Activated CD4-positive, alpha-beta T cell treated with anti-CD3 and anti-CD28 coated beads, Interleukin-2, amount 10 ng/mL, durations not matched to agents 7 days and 5 days (primary cell): ENCODE data around the gene EIF4A2. TPM values are rescaled to one million over a fixed set of nuclear protein-coding genes. Genes with fewer than 3 reads are reported as not detected.
"Not testable (repeated sequence)": the region's sequence is repeated elsewhere in the genome, so short reads cannot be mapped to it uniquely, and the experiment has no call there.

Source experiments
- CTCF ChIA-PET: fragments of 350-600 bp; sonication (Branson Sonifier 250); formaldehyde crosslinking; loops from one replicate; lab custom pipeline; 2021; ENCODE audit warnings: antibody characterized with exemption; lab: Charles Lee
- POLR2A ChIA-PET: fragments of 350-600 bp; sonication (Branson Sonifier 250); formaldehyde crosslinking; loops from one replicate; lab custom pipeline; 2021; ENCODE audit warnings: antibody characterized with exemption; lab: Charles Lee
- DNase-seq: peaks from one replicate; pipeline ENCODE4 v3.0.0-alpha.2; 2020
- H3K27ac Mint-ChIP-seq: one replicate; pipeline ENCODE4 v1.8.0; 2021; ENCODE audit warnings: mild to moderate bottlenecking, moderate library complexity, mixed read lengths
- H3K27me3 Mint-ChIP-seq: one replicate; pipeline ENCODE4 v1.8.0; 2021; ENCODE audit warnings: mixed read lengths
- H3K36me3 Mint-ChIP-seq: one replicate; pipeline ENCODE4 v1.8.0; 2021; ENCODE audit warnings: low read depth, mixed read lengths
- H3K4me1 Mint-ChIP-seq: one replicate; pipeline ENCODE4 v1.8.0; 2021; ENCODE audit warnings: mixed read lengths
- H3K4me3 Mint-ChIP-seq: one replicate; pipeline ENCODE4 v1.8.0; 2021; ENCODE audit warnings: mild to moderate bottlenecking, moderate library complexity, mixed read lengths
- H3K9me3 Mint-ChIP-seq: one replicate; pipeline ENCODE4 v1.8.0; 2021; ENCODE audit warnings: mixed read lengths
- total RNA-seq, 2 experiments: library from RNA; stranded (reverse); gene quantifications; one replicate each; pipeline ENCODE4 v1.2.3, GENCODE V29; 2021

The EIF4A2 gene
- total RNA-seq, 2 experiments from 2014 or later, result 351 to 383 TPM

DNA sequence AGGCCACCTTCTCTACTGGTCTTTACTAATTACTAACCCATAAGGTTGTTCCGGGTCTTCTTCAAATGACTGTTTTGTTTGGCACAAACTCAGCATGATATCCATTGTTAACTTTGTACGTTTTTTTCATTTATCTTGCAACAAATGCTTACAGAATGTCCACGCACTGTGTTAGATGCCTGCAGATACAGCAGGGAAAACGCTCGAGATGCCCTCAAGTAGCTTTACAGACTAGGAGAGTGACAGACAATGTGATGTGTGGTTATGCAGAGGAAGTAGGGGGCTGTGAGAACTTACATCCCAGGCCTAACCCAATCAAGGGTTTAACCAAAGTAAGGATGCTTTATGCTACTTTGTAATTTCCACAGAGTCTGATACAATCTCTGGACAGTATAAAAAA is 23.9 kb downstream of the EIF4A2 start:
- POLR2A ChIA-PET, result interaction anchor here (1.3 kb wide), 1 partner anchor 24 kb away, joined by 6 read pairs; no protein-coding TSS in a partner anchor
- H3K4me3 Mint-ChIP-seq, result peak overlapping the region; percentile 95
- DNase-seq, result no peak

DNA sequence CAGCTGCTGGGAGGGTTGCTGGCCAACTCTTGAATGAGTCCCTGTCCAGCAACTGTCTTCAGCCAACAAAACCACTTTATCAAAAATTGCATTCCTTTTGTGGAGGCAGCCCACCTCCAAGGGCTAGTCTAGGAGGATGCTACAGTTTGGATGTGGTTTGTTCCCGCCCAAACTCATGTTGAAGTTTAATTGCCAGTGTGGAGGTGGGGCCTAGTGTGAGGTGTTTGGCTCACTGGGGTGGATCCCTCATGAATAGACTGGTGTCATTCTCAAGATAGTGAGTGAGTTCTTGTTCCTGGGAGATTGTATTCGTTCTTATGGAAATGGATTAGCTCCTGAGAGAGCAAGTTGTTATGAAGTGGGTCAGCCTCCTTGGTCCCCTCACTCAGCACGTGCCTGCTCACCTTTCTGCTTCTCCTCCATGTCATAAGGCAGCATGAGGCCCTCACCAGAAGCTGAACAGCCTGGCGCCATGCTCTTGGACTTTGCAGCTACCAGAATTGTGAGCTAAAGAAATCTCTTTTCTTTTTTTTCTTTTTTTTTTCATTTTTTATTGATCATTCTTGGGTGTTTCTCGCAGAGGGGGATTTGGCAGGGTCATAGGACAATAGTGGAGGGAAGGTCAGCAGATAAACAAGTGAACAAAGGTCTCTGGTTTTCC is 27.1 kb downstream of the EIF4A2 start:
- peaks cover 2% of the 10 kb centered on the region for H3K27me3 Mint-ChIP-seq
- no peak for DNase-seq
- POLR2A ChIA-PET, result no interaction called here
- no peaks in the 10 kb centered on the region for H3K9me3 Mint-ChIP-seq
- H3K4me3 Mint-ChIP-seq, result no peak overlapping the region
- no peaks in the 10 kb centered on the region for H3K36me3 Mint-ChIP-seq
- peaks cover 20% of the 10 kb centered on the region for H3K4me1 Mint-ChIP-seq
- no peak overlapping the region for H3K27ac Mint-ChIP-seq
- CTCF ChIA-PET, result interaction anchor here (0.6 to 1.0 kb wide), 3 partner anchors 11 to 204 kb away, joined by 3 to 4 read pairs (median 4); no protein-coding TSS in a partner anchor

More for the DNA sequence above, 23.9 kb downstream of the EIF4A2 start:
- CTCF ChIA-PET, result interaction anchor here (2.4 kb wide), 1 partner anchor 14 kb away, joined by 11 read pairs; no protein-coding TSS in a partner anchor
- Mint-ChIP-seq H3K4me1 (peaks cover 41% of the 10 kb centered on the region), H3K9me3 (no peaks in the 10 kb centered on the region), H3K27me3 (no peaks in the 10 kb centered on the region), H3K27ac (peak overlapping the region; percentile 98), H3K36me3 (peaks cover 16% of the 10 kb centered on the region)

DNA sequence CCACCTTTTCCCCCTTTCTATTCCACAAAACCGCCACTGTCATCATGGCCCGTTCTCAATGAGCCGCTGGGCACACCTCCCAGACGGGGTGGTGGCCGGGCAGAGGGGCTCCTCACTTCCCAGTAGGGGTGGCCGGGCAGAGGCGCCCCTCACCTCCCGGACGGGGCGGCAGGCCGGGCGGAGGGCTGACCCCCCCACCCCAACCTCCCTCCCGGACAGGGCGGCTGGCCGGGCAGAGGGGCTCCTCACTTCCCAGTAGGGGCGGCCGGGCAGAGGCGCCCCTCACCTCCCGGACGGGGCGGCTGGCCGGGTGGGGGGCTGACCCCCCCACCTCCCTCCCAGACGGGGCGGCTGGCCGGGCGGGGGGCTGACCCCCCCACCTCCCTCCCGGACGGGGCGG is 27.9 kb downstream of the EIF4A2 start:
- CTCF ChIA-PET, DNase-seq, H3K27me3 Mint-ChIP-seq, POLR2A ChIA-PET, H3K4me3 Mint-ChIP-seq, H3K27ac Mint-ChIP-seq, H3K9me3 Mint-ChIP-seq, H3K36me3 Mint-ChIP-seq: not testable (repeated sequence)
- peaks cover 17% of the 10 kb centered on the region for H3K4me1 Mint-ChIP-seq

DNA sequence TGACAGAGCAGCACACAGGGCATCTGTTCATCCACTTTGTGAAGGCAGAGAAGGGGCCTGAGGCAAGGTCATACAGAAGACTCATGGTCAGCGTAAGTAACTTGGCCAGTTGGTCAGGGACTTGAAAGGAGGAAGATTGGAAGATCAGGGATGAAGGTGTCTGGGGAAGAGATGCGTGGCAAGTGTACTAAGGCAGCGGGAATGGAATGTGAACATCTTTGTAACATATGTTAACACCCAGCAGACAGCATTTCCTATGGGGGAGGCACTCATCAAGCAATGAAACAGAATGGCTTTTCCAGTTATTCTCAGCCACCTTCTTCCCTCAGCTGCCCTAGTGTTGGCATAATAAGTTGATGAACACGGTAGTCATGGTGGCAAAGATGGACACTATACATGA is 30.7 kb downstream of the EIF4A2 start:
- ChIA-PET POLR2A (interaction anchor here (0.6 kb wide), 1 partner anchor 21 kb away, joined by 3 read pairs; no protein-coding TSS in a partner anchor), CTCF (interaction anchor here (0.6 to 2.2 kb wide), 3 partner anchors 7 to 414 kb away, joined by 3 to 7 read pairs (median 5); no protein-coding TSS in a partner anchor)
- Mint-ChIP-seq H3K36me3 (no peaks in the 10 kb centered on the region), H3K27ac (no peak overlapping the region), H3K4me1 (peaks cover 5% of the 10 kb centered on the region), H3K27me3 (peaks cover 2% of the 10 kb centered on the region), H3K4me3 (no peak overlapping the region), H3K9me3 (no peaks in the 10 kb centered on the region)
- no peak for DNase-seq

DNA sequence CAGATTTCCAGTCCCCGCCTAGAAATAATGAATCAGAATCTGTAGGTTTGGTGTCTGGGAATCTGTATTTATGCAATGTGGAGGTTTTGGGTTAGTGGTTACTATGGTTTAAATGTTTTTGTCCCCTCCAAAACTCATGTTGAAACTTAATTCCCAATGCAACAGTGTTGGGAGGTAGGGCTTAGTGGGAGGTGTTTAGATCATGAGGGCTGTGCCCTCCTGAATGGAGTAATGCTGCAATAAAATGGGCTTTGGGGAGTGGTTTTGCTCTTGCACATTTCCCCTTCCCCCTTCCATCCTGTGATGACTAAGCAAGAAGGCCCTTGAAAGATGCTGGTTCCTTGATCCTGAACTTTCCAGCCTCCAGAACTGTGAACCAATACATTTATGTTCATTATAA is 32.1 kb downstream of the EIF4A2 start:
- H3K27ac Mint-ChIP-seq, result no peak overlapping the region
- DNase-seq, result no peak
- CTCF ChIA-PET, result interaction anchor here (0.6 kb wide), 1 partner anchor 9 kb away, joined by 3 read pairs; no protein-coding TSS in a partner anchor
- peaks cover 2% of the 10 kb centered on the region for H3K27me3 Mint-ChIP-seq
- H3K9me3 Mint-ChIP-seq, result no peaks in the 10 kb centered on the region
- H3K4me1 Mint-ChIP-seq, result peaks cover 4% of the 10 kb centered on the region
- no peak overlapping the region for H3K4me3 Mint-ChIP-seq
- no peaks in the 10 kb centered on the region for H3K36me3 Mint-ChIP-seq
- POLR2A ChIA-PET, result no interaction called here

DNA sequence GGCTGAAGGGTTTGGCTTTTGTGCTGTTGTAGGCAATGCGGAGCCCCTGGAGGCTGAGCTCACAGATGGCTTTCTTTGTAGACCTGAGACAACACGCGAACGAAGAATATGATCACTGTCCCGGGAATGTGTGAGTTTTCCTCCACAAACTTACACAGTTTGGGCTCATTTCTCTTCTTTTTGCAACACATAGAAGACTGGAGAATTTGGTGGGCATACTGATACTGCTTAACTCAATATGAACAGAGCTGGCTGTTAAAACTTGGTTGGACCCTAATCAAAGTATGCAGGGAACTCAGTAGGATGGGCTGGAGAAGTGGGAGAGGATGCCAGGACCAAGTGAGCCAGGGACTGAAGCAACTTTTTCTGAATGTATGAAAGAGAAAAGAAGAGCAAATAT is 35.1 kb downstream of the EIF4A2 start:
- ChIA-PET CTCF (no interaction called here), POLR2A (no interaction called here)
- Mint-ChIP-seq H3K27me3 (no peaks in the 10 kb centered on the region), H3K9me3 (no peaks in the 10 kb centered on the region), H3K4me1 (peaks cover 3% of the 10 kb centered on the region), H3K36me3 (no peaks in the 10 kb centered on the region), H3K4me3 (no peak overlapping the region), H3K27ac (no peak overlapping the region)
- DNase-seq, result no peak

DNA sequence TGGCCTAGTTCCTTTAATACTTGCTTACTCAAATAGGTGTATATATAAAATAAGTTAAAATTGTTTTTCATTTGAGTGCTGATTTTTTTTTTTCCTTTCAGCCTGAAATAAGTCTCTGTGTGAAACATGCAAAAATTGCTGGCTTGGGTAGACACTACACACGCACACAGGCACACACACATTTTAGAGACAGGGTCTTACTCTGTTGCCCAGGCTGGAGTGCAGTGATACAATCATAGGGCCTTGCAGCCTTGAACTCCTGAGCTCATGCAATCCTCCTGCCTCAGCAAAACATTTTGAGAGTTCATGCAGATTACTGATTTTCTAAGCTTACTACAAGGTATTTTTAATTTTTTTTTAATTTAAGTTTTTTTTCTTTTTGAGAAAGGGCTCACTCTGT is 35.6 kb downstream of the EIF4A2 start:
- Mint-ChIP-seq H3K4me3 (no peak overlapping the region), H3K4me1 (peaks cover 3% of the 10 kb centered on the region), H3K27me3 (no peaks in the 10 kb centered on the region), H3K9me3 (no peaks in the 10 kb centered on the region), H3K27ac (no peak overlapping the region), H3K36me3 (no peaks in the 10 kb centered on the region)
- ChIA-PET POLR2A (no interaction called here), CTCF (interaction anchor here (1.7 kb wide), 1 partner anchor 204 kb away, joined by 3 read pairs; no protein-coding TSS in a partner anchor)
- no peak for DNase-seq

DNA sequence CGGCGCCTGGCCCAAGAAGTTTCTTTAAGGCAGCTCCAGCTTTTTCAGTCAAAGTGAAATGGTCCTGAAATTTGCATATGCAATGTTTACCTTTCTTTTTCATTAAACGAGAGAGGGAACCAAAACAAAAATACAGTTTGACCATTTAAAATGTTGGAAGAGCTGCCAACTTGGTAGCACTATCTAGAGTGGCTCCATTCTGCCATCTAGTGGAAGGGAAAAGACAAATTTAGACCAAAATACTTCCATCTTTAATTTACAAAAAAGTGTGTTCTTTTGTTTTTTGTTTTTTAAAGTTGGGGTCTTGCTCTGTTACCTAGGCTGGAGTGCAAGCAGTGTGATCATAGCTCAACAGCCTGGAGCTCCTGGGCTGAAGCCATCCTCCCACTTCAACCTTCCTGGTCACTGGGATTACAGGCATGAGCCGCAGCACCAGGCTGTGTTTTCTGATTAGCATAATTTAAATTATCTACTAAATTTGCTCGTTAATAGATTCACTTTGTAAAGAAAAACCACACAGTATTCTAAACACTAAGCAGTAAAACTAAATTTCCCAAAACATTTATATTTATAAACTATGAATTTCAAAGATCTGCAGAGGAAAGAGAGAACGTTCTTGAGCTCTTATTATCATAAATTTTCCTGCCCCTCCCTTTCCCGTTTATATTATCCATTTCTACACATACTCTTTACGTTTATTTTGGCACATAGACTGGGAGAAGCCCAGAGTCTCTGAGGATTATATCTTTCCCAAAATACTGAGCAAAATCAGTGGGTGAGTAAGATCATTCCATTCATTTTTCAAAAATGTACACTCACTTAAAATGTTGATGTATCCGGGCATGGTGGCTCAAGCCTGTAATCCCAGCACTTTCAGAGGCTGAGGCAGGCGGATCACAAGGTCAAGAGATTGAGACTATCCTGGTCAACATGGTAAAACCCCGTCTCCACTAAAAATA is 38.3 kb downstream of the EIF4A2 start:
- POLR2A ChIA-PET, result interaction anchor here (0.5 to 1.4 kb wide), 2 partner anchors 38 to 111 kb away, joined by 4 read pairs; no protein-coding TSS in a partner anchor
- Mint-ChIP-seq H3K27me3 (peaks cover 8% of the 10 kb centered on the region), H3K36me3 (no peaks in the 10 kb centered on the region), H3K9me3 (no peaks in the 10 kb centered on the region), H3K4me3 (no peak overlapping the region), H3K4me1 (peaks cover 18% of the 10 kb centered on the region), H3K27ac (no peak overlapping the region)
- peak; percentile 54 for DNase-seq
- CTCF ChIA-PET, result interaction anchor here (1.1 to 2.3 kb wide), 17 partner anchors 9 to 343 kb away, joined by 3 to 11 read pairs (median 4); partner anchors contain the start of gene RPL39L

DNA sequence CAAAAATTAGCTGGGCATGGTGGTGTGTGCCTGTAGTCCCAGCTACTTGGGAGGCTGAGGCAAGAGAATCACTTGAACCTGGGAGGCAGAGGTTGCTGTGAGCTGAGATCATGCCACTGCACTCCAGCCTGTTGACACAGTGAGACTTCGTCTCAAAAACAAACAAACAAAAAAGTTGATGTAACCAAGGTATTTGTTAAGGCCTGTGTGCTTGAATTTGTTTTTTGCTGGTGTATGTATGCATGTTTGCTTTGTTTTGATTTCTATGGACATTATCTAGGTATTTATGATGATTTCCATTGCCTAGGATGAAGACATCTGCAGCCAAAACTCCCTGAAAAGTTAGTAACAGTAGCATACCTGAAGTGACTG is 39.0 kb downstream of the EIF4A2 start:
- H3K4me3 Mint-ChIP-seq, H3K36me3 Mint-ChIP-seq, DNase-seq, H3K9me3 Mint-ChIP-seq, H3K27ac Mint-ChIP-seq, H3K27me3 Mint-ChIP-seq: not testable (repeated sequence)
- CTCF ChIA-PET, result interaction anchor here (1.1 to 2.3 kb wide), 10 partner anchors 9 to 343 kb away, joined by 3 to 11 read pairs (median 4); no protein-coding TSS in a partner anchor
- peaks cover 20% of the 10 kb centered on the region for H3K4me1 Mint-ChIP-seq
- POLR2A ChIA-PET, result interaction anchor here (1.4 kb wide), 1 partner anchor 38 kb away, joined by 4 read pairs; no protein-coding TSS in a partner anchor

DNA sequence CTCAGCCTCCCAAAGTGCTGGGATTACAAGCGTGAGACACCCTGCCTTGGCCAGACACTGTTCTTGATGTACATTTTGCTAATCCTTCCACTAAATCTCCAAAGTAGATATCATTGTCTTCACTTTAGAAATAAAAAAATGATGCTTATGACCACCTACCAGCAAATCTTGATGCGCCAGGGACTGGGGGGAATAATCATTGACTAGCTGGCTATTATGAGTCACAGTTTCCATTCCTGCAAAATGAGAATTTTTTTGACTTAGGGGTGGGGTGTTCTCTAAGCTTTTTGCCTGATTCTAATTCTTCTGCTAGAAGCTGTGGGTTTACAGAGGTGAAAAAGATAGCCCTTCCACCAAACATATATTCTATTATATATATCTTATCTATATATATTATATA is 40.0 kb downstream of the EIF4A2 start:
- Mint-ChIP-seq H3K9me3 (no peaks in the 10 kb centered on the region), H3K4me1 (peaks cover 24% of the 10 kb centered on the region), H3K27ac (no peak overlapping the region), H3K36me3 (no peaks in the 10 kb centered on the region), H3K27me3 (peaks cover 11% of the 10 kb centered on the region), H3K4me3 (no peak overlapping the region)
- DNase-seq, result no peak
- CTCF ChIA-PET, result no interaction called here
- POLR2A ChIA-PET, result no interaction called here

DNA sequence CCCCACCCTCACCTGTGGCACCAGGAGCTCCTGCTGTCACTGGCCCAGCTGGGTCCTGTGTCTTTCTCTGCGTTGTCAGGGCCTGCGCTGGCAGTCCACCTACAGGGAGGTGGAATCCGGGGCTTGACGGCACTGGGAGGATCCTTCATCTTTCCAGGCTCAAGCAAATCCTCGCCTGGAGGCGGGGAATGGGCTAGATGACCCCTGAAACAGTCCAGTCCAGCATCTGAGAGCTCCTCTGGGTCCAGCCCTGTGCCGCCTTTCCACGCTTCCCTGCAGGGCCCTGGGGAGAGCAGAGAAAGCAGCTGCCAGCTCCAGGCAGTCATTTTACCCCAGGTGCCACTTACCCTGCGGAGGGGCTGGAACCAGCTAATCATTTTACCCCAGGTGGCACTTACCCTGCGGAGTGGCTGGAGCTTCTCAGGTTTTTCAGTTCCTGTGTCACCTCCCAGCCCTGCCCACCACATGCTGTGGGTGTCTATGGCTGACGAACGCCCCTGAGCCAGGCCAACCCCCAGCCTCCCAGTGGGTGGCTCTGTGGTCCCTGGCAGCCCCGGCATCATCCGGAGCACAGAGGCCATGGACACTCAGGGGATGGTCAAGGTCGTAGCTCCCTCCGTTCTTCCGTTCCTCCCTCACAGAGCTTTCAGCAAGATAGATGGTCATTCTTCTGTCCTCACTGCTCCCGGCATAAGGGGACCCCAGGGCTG is 41.2 kb downstream of the EIF4A2 start:
- Mint-ChIP-seq H3K4me3 (no peak overlapping the region), H3K9me3 (no peaks in the 10 kb centered on the region), H3K36me3 (no peaks in the 10 kb centered on the region), H3K4me1 (peaks cover 26% of the 10 kb centered on the region), H3K27me3 (peaks cover 21% of the 10 kb centered on the region), H3K27ac (no peak overlapping the region)
- CTCF ChIA-PET, result interaction anchor here (0.6 to 1.0 kb wide), 4 partner anchors 10 to 346 kb away, joined by 3 to 5 read pairs (median 3); no protein-coding TSS in a partner anchor
- POLR2A ChIA-PET, result no interaction called here
- no peak for DNase-seq

DNA sequence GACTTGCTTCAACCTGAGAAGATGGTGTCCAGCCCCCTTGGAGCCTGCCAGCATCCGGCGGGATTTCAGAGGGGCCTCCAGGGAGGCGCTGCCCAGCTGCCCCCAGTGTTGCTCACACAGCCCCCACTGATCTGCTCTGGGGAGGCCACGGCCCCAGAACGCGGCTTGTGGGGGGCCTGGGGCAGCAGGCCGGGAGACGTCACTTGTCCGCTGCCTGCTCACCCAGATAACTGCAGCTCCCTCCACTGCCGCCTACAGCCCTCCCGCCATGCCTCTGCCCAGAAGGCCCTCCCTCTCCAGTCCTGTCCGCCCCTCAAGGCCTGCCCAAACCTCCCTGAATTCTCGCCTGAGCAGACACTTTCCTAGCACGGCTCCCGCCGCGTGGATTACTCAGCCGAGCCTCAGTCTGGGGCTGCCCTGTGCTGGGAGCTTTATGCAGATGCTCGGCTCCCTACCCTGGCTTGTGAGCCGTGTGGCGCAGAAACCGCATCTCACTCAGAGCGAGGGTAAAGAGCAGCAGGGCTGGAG is 42.0 kb downstream of the EIF4A2 start:
- POLR2A ChIA-PET, result no interaction called here
- Mint-ChIP-seq H3K27ac (no peak overlapping the region), H3K27me3 (peaks cover 29% of the 10 kb centered on the region), H3K4me3 (peak overlapping the region; percentile 66), H3K4me1 (peaks cover 26% of the 10 kb centered on the region), H3K36me3 (no peaks in the 10 kb centered on the region), H3K9me3 (no peaks in the 10 kb centered on the region)
- CTCF ChIA-PET, result interaction anchor here (1.0 kb wide), 1 partner anchor 345 kb away, joined by 3 read pairs; no protein-coding TSS in a partner anchor
- peak; percentile 23 for DNase-seq
